IPS-15b (cell line): ENCODE measurements around the gene SHOX.

Source experiments
- H3K27me3 ChIP-seq: one replicate; pipeline ENCODE4 v1.6.1; 2013; ENCODE audit warnings: low read length; ENCODE audit not compliant: control insufficient read depth, insufficient read depth
- H3K36me3 ChIP-seq: one replicate; pipeline ENCODE4 v1.6.1; 2013; ENCODE audit warnings: low read length; ENCODE audit not compliant: control insufficient read depth, insufficient read depth
- H3K4me1 ChIP-seq: one replicate; pipeline ENCODE4 v1.6.1; 2013; ENCODE audit warnings: mild to moderate bottlenecking, low read length; ENCODE audit not compliant: control insufficient read depth, insufficient read depth
- H3K4me3 ChIP-seq: one replicate; pipeline ENCODE4 v1.5.1; 2013; ENCODE audit warnings: low read depth, low read length
- H3K9ac ChIP-seq: one replicate; pipeline ENCODE4 v1.6.1; 2013; ENCODE audit warnings: low read depth, mild to moderate bottlenecking, low read length
- H3K9me3 ChIP-seq: one replicate; pipeline ENCODE4 v1.6.1; 2013; ENCODE audit warnings: mild to moderate bottlenecking, low read length; ENCODE audit not compliant: control insufficient read depth, insufficient read depth

SHOX gene

DNA sequence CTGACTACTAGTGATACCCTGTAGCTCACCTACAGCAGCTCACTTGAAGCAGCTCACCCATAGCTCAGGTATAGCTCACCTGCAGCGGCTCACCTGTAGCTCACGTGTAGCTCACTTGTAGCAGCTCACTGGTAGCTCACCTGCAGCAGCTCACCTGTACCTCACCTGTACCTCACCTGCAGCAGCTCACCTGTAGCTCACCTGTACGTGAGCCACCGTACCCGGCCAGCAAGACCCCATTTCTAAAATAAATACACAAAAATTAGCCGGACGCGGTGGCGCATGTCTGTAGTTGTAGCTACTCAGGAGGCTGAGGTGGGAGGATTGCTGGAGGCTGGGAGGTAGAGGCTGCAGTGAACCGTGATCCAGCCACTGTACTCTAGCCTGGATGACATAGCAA lies 30.6 kb downstream of the SHOX start:
- no peak overlapping the region for H3K4me3 ChIP-seq
- H3K9me3 ChIP-seq: no peaks in the 10 kb centered on the region
- H3K9ac ChIP-seq: no peak overlapping the region
- H3K4me1 ChIP-seq: no peaks in the 10 kb centered on the region
- H3K36me3 ChIP-seq: no peaks in the 10 kb centered on the region
- H3K27me3 ChIP-seq: no peaks in the 10 kb centered on the region

DNA sequence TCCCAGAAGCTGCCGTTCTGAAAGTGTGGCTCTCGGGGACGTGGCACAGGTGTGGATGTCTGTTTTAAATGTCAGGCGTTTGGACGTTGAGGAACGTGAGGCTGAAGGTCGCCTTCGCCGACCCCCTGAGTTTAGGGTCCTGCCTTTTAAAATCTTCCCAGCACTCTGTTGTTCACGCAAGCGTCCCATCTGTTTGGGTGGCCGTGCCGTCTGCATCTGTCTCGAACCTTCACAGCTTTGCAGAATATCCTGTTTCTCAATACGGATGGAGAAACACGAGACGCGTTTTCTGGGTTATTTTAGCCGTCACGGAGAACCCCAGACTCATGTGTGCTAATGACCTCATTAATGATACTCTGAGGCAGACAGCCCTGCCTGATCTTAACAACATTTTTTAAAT lies 31.5 kb downstream of the SHOX start:
- Histone ChIP-seq H3K27me3 (no peaks in the 10 kb centered on the region), H3K4me1 (peaks cover 2% of the 10 kb centered on the region), H3K36me3 (no peaks in the 10 kb centered on the region), H3K4me3 (no peak overlapping the region), H3K9me3 (no peaks in the 10 kb centered on the region), H3K9ac (no peak overlapping the region)

DNA sequence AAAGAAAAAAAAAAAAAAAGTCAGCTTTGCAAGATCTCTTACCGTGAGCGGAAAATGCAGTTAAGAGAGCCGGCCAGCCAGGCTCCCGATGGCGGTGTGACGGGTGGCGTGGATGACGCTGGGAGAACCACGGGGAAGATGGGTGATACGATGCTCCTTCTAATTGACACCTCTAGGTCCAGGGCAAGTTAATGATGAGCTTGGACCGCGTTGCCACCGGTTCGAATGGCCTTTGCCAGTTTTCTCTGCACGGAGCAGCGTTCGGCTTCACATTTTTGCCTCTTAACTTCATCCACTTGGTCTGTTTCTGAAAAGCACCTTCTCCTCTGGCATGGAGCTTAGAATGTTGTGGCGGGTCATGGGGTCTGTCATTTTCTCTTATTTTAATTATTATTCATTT lies 33.2 kb downstream of the SHOX start:
- Histone ChIP-seq H3K4me3 (no peak overlapping the region), H3K9me3 (no peaks in the 10 kb centered on the region), H3K4me1 (peaks cover 5% of the 10 kb centered on the region), H3K27me3 (no peaks in the 10 kb centered on the region), H3K36me3 (no peaks in the 10 kb centered on the region), H3K9ac (no peak overlapping the region)

DNA sequence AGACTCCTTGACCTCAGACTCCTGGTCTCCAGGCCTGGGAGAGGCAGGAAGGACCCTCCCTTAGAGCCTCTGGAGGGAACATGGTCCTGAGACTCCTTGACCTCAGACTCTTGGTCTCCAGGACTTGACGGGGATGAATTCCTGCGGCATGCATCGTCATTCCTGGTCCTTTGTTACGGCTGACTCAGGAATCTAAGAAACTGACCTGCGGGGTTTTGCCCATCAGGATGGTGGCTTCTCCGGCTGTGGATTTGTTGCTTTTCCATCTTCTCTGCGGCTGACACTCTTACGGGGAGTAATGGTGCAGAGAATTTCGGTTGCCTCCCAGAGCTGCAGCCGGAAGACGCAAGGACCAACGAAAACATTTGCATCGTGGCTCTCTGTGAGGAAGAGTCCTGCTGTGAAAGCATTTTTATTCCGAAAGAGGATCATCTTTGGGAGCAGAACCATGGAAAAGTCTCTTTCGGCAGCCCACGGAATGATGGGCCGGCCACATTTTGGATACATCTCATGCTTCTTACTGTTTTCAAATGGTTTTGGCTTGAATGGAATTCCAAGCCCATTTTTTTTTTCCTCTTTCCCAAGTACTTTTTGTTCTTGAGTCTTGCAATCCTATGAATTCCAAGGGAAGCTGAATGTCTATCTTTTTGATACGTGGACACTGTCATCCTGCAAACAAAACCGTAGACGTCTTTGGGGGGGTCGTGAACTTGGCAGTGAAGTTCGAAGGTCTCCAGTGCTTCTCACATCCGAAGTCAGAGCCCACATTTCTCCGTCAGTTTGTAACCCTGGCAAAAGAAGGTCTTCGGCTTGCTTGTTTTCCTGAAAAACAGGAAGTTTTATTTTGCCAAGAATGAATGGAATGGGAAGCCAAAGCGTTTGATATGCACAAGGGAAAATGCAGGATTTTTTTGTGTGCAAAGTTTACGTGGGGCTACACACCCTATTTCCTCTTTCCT lies 36.5 kb downstream of the SHOX start:
- Histone ChIP-seq H3K9me3 (no peaks in the 10 kb centered on the region), H3K4me1 (peaks cover 5% of the 10 kb centered on the region), H3K36me3 (no peaks in the 10 kb centered on the region), H3K9ac (no peak overlapping the region), H3K27me3 (no peaks in the 10 kb centered on the region), H3K4me3 (no peak overlapping the region)

DNA sequence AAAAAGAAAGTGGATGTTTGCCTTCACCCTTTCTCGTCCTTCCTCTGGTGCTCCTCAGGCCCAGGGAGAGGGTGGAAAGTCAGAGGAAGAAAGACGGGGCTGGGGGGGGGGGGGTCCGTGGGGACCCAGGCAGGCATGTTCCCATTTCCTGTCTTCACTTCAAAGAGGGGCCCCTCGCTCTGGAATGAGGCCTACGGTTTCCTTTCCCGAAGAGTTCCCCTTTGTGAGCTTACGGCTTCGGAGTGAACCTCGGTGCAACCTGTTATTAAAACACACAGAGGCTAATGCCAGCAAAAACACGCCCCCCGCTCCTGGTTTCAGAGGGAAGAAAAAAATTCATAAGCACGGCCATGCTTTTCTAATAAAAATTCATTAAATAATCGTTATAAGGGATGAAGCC lies 40.1 kb downstream of the SHOX start:
- Histone ChIP-seq H3K36me3 (no peaks in the 10 kb centered on the region), H3K4me1 (peaks cover 8% of the 10 kb centered on the region), H3K9me3 (no peaks in the 10 kb centered on the region), H3K27me3 (no peaks in the 10 kb centered on the region), H3K9ac (no peak overlapping the region), H3K4me3 (no peak overlapping the region)

DNA sequence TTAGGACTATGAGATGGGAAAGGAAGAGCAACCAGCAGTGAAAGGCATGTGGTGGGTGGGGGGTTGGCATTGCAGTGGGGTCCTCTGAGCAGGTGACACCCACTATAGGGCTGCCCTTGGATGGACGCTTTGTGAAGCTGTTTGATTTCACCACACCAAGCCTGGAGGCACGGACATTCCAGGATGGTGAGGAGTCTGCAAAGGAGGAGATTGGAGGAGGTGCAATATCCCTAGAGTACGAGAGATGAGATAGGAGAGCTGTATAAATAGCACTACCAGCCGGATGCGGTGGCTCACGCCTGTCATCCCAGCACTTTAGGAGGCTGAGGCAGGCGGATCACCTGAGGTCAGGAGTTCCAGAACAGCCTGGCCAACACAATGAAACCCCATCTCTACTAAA lies 42.3 kb downstream of the SHOX start:
- no peaks in the 10 kb centered on the region for H3K27me3 ChIP-seq
- no peaks in the 10 kb centered on the region for H3K9me3 ChIP-seq

DNA sequence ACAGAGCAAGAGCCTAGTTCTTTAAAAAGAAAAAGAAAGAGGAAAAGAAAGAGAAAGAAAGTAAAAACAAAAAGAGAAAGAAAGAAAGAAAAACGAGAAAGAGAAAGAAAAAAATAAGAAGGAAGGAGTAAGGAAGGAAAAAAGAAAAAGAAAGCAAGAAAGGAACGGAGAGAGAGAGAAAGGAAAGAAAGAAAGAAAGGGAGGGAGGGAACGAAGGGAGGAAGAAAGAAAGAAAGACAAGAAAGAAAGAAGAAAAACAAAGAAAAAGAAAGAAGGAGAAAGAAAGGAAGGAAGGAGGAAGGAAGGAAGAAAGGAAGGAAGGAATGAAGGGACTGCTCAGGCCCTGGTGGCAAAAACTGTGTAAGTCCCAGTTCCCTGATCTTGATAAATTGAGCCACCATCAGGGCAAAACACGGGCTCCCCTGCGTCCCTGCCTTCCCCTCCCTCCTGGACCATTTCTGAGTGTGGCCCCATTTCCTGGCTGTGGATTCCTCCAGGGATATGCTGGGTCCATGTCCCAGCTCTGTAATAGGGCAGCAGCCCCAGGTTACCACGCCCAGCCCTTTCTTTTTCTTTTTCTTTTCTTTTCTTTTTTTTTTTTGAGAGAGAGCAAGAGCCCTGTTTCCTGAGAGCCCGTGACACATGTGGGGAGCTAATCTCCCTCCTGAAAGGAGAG lies 44.8 kb downstream of the SHOX start:
- no peaks in the 10 kb centered on the region for H3K27me3 ChIP-seq
- no peaks in the 10 kb centered on the region for H3K9me3 ChIP-seq
- no peak overlapping the region for H3K4me3 ChIP-seq
- no peaks in the 10 kb centered on the region for H3K36me3 ChIP-seq
- no peak overlapping the region for H3K9ac ChIP-seq
- peaks cover 3% of the 10 kb centered on the region for H3K4me1 ChIP-seq

More for the DNA sequence above, 42.3 kb downstream of the SHOX start:
- Histone ChIP-seq H3K4me3 (no peak overlapping the region), H3K36me3 (no peaks in the 10 kb centered on the region), H3K4me1 (peaks cover 3% of the 10 kb centered on the region), H3K9ac (no peak overlapping the region)

DNA sequence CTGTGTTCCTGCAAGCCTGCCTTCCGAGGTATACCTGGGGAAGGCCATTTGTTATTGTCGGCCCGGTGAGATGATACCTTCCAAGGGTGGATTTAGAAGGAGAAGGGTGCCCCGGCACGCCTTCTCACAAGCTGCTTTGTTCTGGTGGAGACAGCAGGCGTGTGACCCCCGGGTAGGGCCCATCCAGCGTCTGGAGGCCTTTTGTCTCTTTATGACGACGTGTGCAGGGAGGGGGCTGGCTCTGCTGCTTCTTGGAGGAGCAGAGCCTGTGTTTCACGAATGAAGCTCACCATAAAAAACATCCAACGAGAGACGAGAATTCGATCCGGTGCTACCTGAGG lies 45.3 kb downstream of the SHOX start:
- H3K9ac ChIP-seq: no peak overlapping the region
- no peaks in the 10 kb centered on the region for H3K36me3 ChIP-seq
- no peak overlapping the region for H3K4me3 ChIP-seq
- peaks cover 3% of the 10 kb centered on the region for H3K4me1 ChIP-seq
- H3K27me3 ChIP-seq: no peaks in the 10 kb centered on the region
- no peaks in the 10 kb centered on the region for H3K9me3 ChIP-seq

DNA sequence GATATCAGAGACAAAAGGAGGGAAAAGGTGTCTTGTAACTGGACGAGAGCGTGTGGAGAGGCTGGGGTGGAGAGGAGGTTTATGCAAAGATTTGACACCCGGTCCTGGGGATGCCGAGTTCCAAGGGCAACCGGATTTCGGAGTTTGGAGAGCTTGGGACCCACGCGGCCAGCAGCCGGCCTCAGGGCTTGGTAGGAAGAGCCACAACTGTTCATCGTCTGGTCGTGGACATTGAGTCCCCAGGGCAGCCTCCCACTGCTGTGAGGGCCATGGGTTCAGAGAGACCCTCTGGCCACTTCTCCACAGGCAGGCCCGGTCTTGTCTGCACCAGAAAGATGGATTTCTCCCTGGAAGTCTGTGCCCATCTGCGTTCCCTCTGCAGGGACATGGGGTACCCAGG lies 46.8 kb downstream of the SHOX start:
- H3K9ac ChIP-seq: no peak overlapping the region
- H3K27me3 ChIP-seq: peaks cover 2% of the 10 kb centered on the region
- H3K9me3 ChIP-seq: no peaks in the 10 kb centered on the region
- H3K4me3 ChIP-seq: no peak overlapping the region
- peaks cover 3% of the 10 kb centered on the region for H3K4me1 ChIP-seq
- no peaks in the 10 kb centered on the region for H3K36me3 ChIP-seq

DNA sequence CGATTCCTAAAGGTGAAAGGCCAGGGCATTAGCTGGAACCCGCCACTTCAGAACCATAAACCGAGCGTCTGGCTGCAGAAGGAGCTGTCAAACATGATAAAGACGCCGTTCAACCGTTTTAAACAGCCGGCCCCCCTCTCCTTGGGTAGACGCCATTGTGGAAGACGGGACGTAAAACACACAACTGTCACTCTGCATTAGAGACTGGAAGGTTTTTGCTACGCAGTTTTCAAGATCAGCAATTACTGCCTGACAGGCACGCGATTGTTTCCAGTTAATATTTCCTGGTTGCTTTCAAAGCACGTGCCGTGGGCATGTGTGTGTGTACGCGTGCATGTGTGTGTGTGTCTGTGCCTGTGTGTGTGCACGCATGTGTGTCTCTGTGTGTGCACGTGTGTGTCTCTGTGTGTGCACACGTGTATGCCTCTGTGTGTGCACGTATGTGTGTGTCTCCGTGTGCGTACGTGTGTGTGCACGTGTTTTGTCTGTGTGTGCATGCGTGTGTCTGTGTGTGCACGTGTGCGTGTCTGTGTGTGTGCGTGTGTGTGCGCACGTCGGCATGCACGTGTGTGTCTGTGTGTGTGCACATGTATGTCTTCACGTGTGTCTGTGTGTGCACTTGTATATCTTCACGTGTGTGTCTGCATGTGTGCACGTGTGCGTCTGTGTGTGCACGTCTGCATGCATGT lies 48.8 kb downstream of the SHOX start:
- no peak overlapping the region for H3K4me3 ChIP-seq
- peaks cover 2% of the 10 kb centered on the region for H3K27me3 ChIP-seq
- H3K36me3 ChIP-seq: no peaks in the 10 kb centered on the region
- H3K4me1 ChIP-seq: peaks cover 6% of the 10 kb centered on the region
- H3K9ac ChIP-seq: no peak overlapping the region
- no peaks in the 10 kb centered on the region for H3K9me3 ChIP-seq

DNA sequence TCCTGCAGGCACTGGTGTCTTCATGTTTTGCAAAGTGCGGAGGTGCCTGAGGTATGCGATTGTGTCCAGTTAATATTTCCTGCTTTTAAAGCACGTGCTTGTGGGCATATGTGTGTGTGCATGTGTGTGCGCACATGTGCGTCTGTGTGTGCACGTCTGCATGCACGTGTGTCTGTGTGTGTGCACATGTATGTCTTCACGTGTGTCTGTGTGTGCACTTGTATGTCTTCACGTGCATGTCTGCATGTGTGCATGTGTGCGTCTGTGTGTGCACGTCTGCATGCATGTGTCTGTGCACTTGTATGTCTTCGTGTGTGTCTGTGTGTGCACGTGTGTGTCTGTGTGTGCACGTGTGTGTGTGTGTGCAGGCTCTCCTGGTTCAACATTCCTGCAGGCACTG lies 49.5 kb downstream of the SHOX start:
- no peak overlapping the region for H3K9ac ChIP-seq
- H3K4me3 ChIP-seq: no peak overlapping the region
- H3K27me3 ChIP-seq: peaks cover 2% of the 10 kb centered on the region

More for the DNA sequence above, 49.5 kb downstream of the SHOX start:
- H3K9me3 ChIP-seq: no peaks in the 10 kb centered on the region
- peaks cover 6% of the 10 kb centered on the region for H3K4me1 ChIP-seq
- H3K36me3 ChIP-seq: no peaks in the 10 kb centered on the region
